Esophagus squamous epithelium (tissue), 4 donors: Measurements from ENCODE around the gene MGARP.
"Not testable (repeated sequence)": the region's sequence is repeated elsewhere in the genome, so short reads cannot be mapped to it uniquely, and the experiment has no call there.

Experiments
- CTCF ChIP-seq, 6 experiments: fragments of 450-650 bp in 4 of 6; fragments of 200-600 bp in 2 of 6; sonication (generic) in 2 of 6; IDR thresholded peaks; one replicate each; pipeline ENCODE4 v1.5.1; 2016 to 2019; ENCODE audit warnings: antibody characterized with exemption in 6 of 6, mild to moderate bottlenecking in 4 of 6, moderate library complexity in 4 of 6
- POLR2A ChIP-seq, 4 donors: fragments of 450-650 bp; IDR thresholded peaks; one replicate each; pipeline ENCODE4 v1.6.1; 2017; ENCODE audit warnings: antibody characterized with exemption in 4 of 4, mild to moderate bottlenecking in 4 of 4, moderate library complexity in 3 of 4

- TF ChIP-seq CTCF, POLR2A (IDR thresholded peaks at IDR 0.05): not testable (repeated sequence)
Observed at GRCh38 chr4:139322541-139322940, 42.5 kb upstream of the MGARP start.
